Ectodermal cell (in vitro differentiated cells): ENCODE measurements around the gene TMEM222.
A peak's percentile ranks its signal among the peaks of the same experiment; 100 is the strongest.

Source experiments
- H3K27ac ChIP-seq: 2 replicates; pipeline ENCODE4 v1.7.0; 2013; ENCODE audit warnings: mild to moderate bottlenecking, low read depth, low read length; ENCODE audit not compliant: insufficient read depth, poor library complexity, severe bottlenecking
- H3K27me3 ChIP-seq: 2 replicates; pipeline ENCODE4 v1.7.0; 2013; ENCODE audit warnings: mild to moderate bottlenecking, low read length; ENCODE audit not compliant: insufficient read depth, control insufficient read depth, poor library complexity, severe bottlenecking
- H3K36me3 ChIP-seq: one replicate; pipeline ENCODE4 v1.7.0; 2013; ENCODE audit warnings: low read length; ENCODE audit not compliant: control insufficient read depth, insufficient read depth
- H3K4me1 ChIP-seq: one replicate; pipeline ENCODE4 v1.7.0; 2013; ENCODE audit warnings: low read length; ENCODE audit not compliant: control insufficient read depth, insufficient read depth
- H3K4me3 ChIP-seq: 2 replicates; pipeline ENCODE4 v1.7.0; 2013; ENCODE audit warnings: low read depth, low read length, control low read depth; ENCODE audit not compliant: insufficient read depth
- H3K9me3 ChIP-seq: 2 replicates; pipeline ENCODE4 v1.7.0; 2013; ENCODE audit warnings: mild to moderate bottlenecking, low read length, moderate library complexity; ENCODE audit not compliant: control insufficient read depth
- WGBS, 2 experiments: methylation state at CpG; one replicate each; pipeline ENCODE4 v1.1.7; 2013; ENCODE audit warnings: missing lambda C conversion rate in 2 of 2; 5-methylcytosine and 5-hydroxymethylcytosine counted together

Gene TMEM222

GRCh38 chr1:27366411-27367159, 44.6 kb downstream of the TMEM222 start, which contains the start of gene MAP3K6:
TSS of gene MAP3K6 (minus strand) at chr1:27366961. CDS start at chr1:27366597, 364 bp downstream.
- Histone ChIP-seq H3K27ac (peak within 1 kb of the TSS; percentile 93), H3K9me3 (no peaks in the 10 kb centered on the region), H3K4me1 (peaks cover 32% of the 10 kb centered on the region), H3K36me3 (no peaks in the 10 kb centered on the region), H3K4me3 (peak within 1 kb of the TSS; percentile 60), H3K27me3 (peaks cover 2% of the 10 kb centered on the region)
- WGBS, 2 experiments: 0% methylated on average over 67 of the region's 67 CpGs

- Histone ChIP-seq H3K36me3 (no peaks in the 10 kb centered on the region), H3K4me1 (peaks cover 32% of the 10 kb centered on the region), H3K27me3 (no peaks in the 10 kb centered on the region), H3K4me3 (peak overlapping the region; percentile 60), H3K27ac (peak overlapping the region; percentile 93), H3K9me3 (no peaks in the 10 kb centered on the region)
- WGBS, 2 experiments: 25 to 29% methylated on average over 8 of the region's 8 CpGs
Measured at GRCh38 chr1:27367160-27367650, 45.2 kb downstream of the TMEM222 start.

DNA sequence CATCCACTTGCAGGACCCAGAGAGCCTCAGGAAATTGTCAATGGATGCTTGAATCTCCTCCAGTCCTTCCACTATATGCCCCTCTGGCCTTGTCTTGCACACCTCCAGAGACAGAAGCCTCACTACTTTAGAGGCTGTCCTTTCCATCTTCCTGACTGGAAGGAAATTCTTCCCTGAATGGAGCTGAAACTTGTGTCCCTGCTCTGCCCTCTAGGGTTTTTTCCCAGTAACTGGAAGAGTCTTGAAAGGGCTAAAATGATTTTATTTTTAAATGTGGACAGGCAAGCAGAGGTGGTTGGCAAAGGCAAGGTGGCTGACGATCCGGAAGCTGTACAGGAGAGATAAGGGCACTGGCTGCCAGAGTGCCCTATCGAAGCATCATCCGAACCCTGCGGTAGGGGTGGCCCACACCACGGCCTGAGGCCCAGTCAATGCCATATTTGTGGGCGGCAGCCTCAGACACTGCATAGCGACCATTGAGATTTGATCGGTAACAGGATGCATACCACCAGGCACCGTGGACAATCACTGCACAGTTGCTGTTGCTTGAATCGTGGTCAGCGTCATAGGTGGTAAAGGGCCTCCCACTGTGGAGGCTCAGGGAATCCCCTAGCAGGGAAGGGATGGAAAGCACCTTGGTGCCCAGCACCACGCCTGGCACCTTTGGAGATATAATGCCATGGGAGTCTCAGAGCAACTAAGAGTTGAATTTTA, 47.1 kb downstream of the TMEM222 start:
- H3K4me1 ChIP-seq: peaks cover 25% of the 10 kb centered on the region
- H3K9me3 ChIP-seq: no peaks in the 10 kb centered on the region
- H3K4me3 ChIP-seq: no peak overlapping the region
- H3K27me3 ChIP-seq: no peaks in the 10 kb centered on the region
- no peak overlapping the region for H3K27ac ChIP-seq
- 87% methylated on average over 13 of the region's 13 CpGs for WGBS, 2 experiments
- H3K36me3 ChIP-seq: no peaks in the 10 kb centered on the region

GRCh38 chr1:27372022-27372807, 50.3 kb downstream of the TMEM222 start:
- no peak overlapping the region for H3K4me3 ChIP-seq
- H3K4me1 ChIP-seq: peaks cover 7% of the 10 kb centered on the region
- no peaks in the 10 kb centered on the region for H3K36me3 ChIP-seq
- 89 to 92% methylated on average over 19 of the region's 19 CpGs for WGBS, 2 experiments
- no peak overlapping the region for H3K27ac ChIP-seq
- H3K9me3 ChIP-seq: no peaks in the 10 kb centered on the region
- no peaks in the 10 kb centered on the region for H3K27me3 ChIP-seq

DNA sequence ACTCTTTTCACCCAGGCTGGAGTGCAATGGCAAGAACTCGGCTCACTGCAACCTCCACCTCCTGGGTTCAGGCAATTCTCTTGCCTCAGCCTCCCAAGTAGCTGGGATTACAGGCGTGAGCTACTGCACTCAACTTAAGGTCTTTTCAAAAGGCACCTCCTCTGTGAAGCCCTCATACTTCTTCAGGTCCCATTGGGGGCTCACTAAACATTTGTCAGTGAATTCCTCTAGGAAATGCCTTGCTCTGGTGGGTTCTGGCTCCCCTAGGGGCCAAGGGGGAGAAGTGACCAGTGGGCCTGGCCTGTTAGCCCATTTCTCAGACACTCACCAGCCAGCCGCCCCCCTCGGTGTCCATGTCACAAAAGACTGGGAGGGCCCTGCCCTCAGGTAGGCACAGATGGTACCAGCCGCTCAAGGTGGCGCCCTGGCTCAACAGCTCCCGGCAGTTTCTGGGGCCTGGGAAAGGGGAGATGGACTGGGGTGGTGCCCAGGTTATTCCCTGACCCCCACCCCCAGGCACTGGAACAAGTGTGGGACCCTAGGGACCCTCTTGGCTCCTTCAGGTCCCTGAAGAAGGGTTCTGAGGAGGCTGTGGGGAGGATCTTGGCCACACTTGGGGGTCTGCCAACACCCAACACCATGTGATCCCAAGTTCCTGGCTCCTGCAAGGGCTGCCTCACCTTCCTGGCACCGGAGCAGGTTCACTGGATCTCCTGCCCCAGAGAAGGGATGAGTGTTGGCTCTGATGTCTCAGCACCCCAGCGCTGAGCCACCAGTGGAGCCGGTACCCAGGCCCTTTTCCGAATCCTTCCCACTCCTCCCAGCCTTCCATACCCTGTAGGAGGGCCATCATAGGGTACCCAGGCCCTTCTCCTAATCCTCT, 51.1 kb downstream of the TMEM222 start:
- 90% methylated on average over 11 of the region's 11 CpGs for WGBS, 2 experiments
- H3K27me3 ChIP-seq: no peaks in the 10 kb centered on the region

DNA sequence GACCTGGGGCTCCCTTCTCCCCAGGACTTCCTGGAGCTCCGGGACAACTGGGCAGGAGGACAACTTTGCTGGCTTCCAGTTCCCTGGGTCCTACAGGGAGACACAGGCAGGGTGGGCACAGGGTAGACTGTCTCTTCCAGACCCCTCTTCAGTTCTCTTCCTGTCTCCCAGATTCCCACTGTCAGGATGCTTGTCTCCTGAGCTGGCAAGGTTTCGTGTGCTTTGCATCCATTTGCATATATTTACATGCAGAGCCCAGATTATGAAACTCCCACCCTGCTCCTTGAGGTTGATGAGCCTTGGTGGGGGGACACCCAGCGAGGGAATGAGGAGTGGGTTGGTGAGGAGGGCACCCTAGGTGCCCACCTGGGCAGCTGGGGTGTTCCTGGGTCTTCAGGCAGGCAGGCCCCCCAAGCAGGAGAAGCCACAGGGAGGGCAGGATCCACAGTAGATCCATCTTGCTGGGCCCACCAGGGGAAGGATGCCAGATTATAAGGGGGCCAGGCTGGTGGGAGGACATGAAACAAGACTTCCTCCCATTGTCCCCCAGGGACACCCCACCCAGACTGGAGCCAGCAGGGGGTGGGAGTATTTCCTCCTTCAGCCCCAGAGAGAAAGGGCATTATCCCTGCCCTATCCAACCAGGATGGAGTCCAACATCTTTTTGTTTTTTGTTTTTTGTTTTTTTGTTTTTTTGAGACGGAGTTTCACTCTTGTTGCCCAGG, 52.6 kb downstream of the TMEM222 start, which contains the start of gene FCN3:
Gene FCN3, minus strand, starts transcription at position 463 of the 725 bp plus-strand sequence. Its CDS starts 6 bp downstream, at position 457.
- Histone ChIP-seq H3K36me3 (no peaks in the 10 kb centered on the region), H3K27me3 (no peaks in the 10 kb centered on the region), H3K4me3 (no peak within 1 kb of the TSS), H3K4me1 (peaks cover 6% of the 10 kb centered on the region), H3K27ac (no peak within 1 kb of the TSS), H3K9me3 (no peaks in the 10 kb centered on the region)
- WGBS, 2 experiments: 76 to 83% methylated on average over 4 of the region's 4 CpGs

More for the DNA sequence above, 51.1 kb downstream of the TMEM222 start:
- Histone ChIP-seq H3K36me3 (no peaks in the 10 kb centered on the region), H3K4me3 (no peak overlapping the region), H3K9me3 (no peaks in the 10 kb centered on the region), H3K27ac (no peak overlapping the region), H3K4me1 (no peaks in the 10 kb centered on the region)

GRCh38 chr1:27377760-27378495, 56.0 kb downstream of the TMEM222 start:
- 87 to 88% methylated on average over 11 of the region's 12 CpGs for WGBS, 2 experiments
- Histone ChIP-seq H3K4me3 (no peak overlapping the region), H3K9me3 (no peaks in the 10 kb centered on the region), H3K27me3 (peaks cover 14% of the 10 kb centered on the region), H3K27ac (no peak overlapping the region), H3K36me3 (no peaks in the 10 kb centered on the region), H3K4me1 (peaks cover 9% of the 10 kb centered on the region)

GRCh38 chr1:27379564-27380122, 57.7 kb downstream of the TMEM222 start:
- H3K36me3 ChIP-seq: no peaks in the 10 kb centered on the region
- H3K4me3 ChIP-seq: no peak overlapping the region
- H3K27me3 ChIP-seq: peaks cover 23% of the 10 kb centered on the region
- no peaks in the 10 kb centered on the region for H3K9me3 ChIP-seq
- H3K27ac ChIP-seq: no peak overlapping the region
- peaks cover 9% of the 10 kb centered on the region for H3K4me1 ChIP-seq
- 78 to 85% methylated on average over 11 of the region's 11 CpGs for WGBS, 2 experiments
